ENCODE measurements around the gene DGKQ.
"Not testable (repeated sequence)": the region's sequence is repeated elsewhere in the genome, so short reads cannot be mapped to it uniquely, and the experiment has no call there.

Gene DGKQ

DNA sequence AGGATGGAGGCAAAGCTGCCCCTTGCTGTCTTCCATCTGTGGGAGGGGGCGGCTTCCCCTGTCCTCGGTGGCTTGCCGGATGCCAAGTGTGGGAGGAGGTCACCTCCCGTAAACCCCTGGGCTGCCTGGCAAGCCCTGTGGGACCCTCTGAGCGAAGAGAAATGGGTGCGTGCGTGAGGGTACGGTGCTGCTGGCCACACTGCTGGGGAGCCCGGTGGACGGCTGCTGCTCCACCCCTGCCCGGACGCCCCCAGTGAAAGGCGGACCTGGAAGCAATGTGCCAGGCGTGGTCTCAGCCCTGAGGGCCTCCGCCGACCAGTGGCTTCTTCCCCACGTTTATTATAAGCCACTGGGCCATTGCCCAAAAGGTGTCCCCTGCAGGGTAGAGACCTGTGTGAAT, 8.9 kb upstream of the DGKQ start:
- H3K27ac ChIP-seq (ENCODE audit: low read depth, low read length): no peak overlapping the region
- H2AK5ac ChIP-seq (ENCODE audit: low read length): no peak overlapping the region
- H3K14ac ChIP-seq (ENCODE audit: low read length): no peak overlapping the region
- H4K8ac ChIP-seq (ENCODE audit: low read depth, low read length): no peak overlapping the region
- no peaks in the 10 kb centered on the region for H3K27me3 ChIP-seq (ENCODE audit: insufficient read depth, low read length)
- no peak overlapping the region for H2BK5ac ChIP-seq (ENCODE audit: low read depth, low read length, poor library complexity)
- H4K91ac ChIP-seq (ENCODE audit: low read depth, low read length): no peak overlapping the region
- H3K4ac ChIP-seq (ENCODE audit: low read depth, low read length): no peak overlapping the region
- no peak overlapping the region for H3K4me2 ChIP-seq (ENCODE audit: low read length)
- no peak overlapping the region for H3K23ac ChIP-seq (ENCODE audit: low read length)
- no peak overlapping the region for H3K18ac ChIP-seq (ENCODE audit: low read length)
- peaks cover 7 to 9% of the 10 kb centered on the region in 2 experiments for H3K4me1 ChIP-seq (ENCODE audit: control insufficient read depth in 1 of 2, insufficient read depth in 2 of 2, low read length in 2 of 2)
- H3K79me1 ChIP-seq (ENCODE audit: low read length): no peaks in the 10 kb centered on the region
- H3K79me2 ChIP-seq (ENCODE audit: control insufficient read depth, insufficient read depth, low read length, poor library complexity): no peaks in the 10 kb centered on the region
- no peak for DNase-seq
- no peak overlapping the region for H3K9ac ChIP-seq (ENCODE audit: low read length)
- no peak overlapping the region for H4K12ac ChIP-seq (ENCODE audit: low read depth, low read length)
- H2AFZ ChIP-seq (ENCODE audit: insufficient read depth, low read length, poor library complexity): no peak overlapping the region
- H2BK12ac ChIP-seq (ENCODE audit: low read length): no peak overlapping the region
- no peak overlapping the region for H3K4me3 ChIP-seq (ENCODE audit: low read depth, low read length)
- no peak overlapping the region for H2BK120ac ChIP-seq (ENCODE audit: insufficient read depth, low read length, poor library complexity)
- H3K9me3 ChIP-seq (ENCODE audit: insufficient read depth, low read depth, low read length): peaks cover 2% of the 10 kb centered on the region
- no peaks in the 10 kb centered on the region for H3K36me3 ChIP-seq (ENCODE audit: control insufficient read depth in 1 of 2, insufficient read depth in 2 of 2, low read length in 2 of 2)
- WGBS (ENCODE audit: extremely low coverage, insufficient coverage, insufficient read length): no CpG with 5 or more reads among the region's 17 CpGs

DNA sequence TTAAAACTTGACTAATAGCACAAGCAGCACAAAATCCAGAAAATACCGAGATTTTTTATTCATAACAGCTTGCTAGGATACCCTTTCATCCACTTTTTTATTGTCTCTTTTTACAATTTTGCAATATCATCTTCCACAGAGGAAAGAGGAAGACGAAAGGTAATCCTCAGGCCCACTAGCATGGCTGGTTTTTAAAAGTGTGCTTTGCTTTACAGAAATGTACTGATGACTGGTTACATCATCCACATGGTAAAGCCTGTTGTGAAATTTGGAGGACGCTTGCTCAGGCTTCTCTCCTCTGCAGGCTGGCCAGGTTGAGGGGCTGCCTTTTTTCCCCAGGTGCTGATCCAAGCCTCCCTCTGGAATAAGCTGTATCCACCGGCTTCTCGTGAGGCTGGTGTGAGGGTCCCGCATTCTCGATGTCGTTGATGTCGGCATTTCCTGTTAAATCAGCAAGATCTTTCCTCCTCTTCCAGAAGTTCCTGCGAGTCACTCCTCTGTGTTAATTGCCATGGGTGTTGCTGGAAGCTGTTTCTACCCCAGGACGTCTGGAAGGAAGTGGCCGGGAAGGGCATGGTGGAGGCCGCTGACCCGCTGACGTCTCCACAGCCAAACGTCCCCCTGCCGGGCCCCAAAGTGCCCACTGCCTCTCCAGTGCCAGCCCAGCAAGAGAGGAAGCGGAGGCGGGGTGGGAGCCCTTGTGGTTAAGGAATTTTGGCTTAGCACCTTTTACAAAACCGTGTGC, 5.8 kb upstream of the DGKQ start:
- H3K79me1 ChIP-seq (ENCODE audit: low read length): no peaks in the 10 kb centered on the region
- H3K27me3 ChIP-seq (ENCODE audit: insufficient read depth, low read length): peaks cover 1% of the 10 kb centered on the region
- H2BK120ac ChIP-seq (ENCODE audit: insufficient read depth, low read length, poor library complexity): no peak overlapping the region
- no peak overlapping the region for H3K4me3 ChIP-seq (ENCODE audit: low read depth, low read length)
- no CpG with 5 or more reads among the region's 20 CpGs for WGBS (ENCODE audit: extremely low coverage, insufficient coverage, insufficient read length)
- H4K8ac ChIP-seq (ENCODE audit: low read depth, low read length): peak overlapping the region; percentile 14
- H2BK12ac ChIP-seq (ENCODE audit: low read length): no peak overlapping the region
- peaks cover 7 to 8% of the 10 kb centered on the region in 2 experiments for H3K4me1 ChIP-seq (ENCODE audit: control insufficient read depth in 1 of 2, insufficient read depth in 2 of 2, low read length in 2 of 2)
- no peak overlapping the region for H2BK5ac ChIP-seq (ENCODE audit: low read depth, low read length, poor library complexity)
- no peak overlapping the region for H2AK5ac ChIP-seq (ENCODE audit: low read length)
- H4K12ac ChIP-seq (ENCODE audit: low read depth, low read length): no peak overlapping the region
- H3K23ac ChIP-seq (ENCODE audit: low read length): no peak overlapping the region
- no peak overlapping the region for H3K14ac ChIP-seq (ENCODE audit: low read length)
- H3K18ac ChIP-seq (ENCODE audit: low read length): no peak overlapping the region
- H4K91ac ChIP-seq (ENCODE audit: low read depth, low read length): no peak overlapping the region
- no peak overlapping the region for H3K4ac ChIP-seq (ENCODE audit: low read depth, low read length)
- no peaks in the 10 kb centered on the region for H3K36me3 ChIP-seq (ENCODE audit: control insufficient read depth in 1 of 2, insufficient read depth in 2 of 2, low read length in 2 of 2)
- H3K9ac ChIP-seq (ENCODE audit: low read length): no peak overlapping the region
- H3K9me3 ChIP-seq (ENCODE audit: insufficient read depth, low read depth, low read length): peaks cover 14% of the 10 kb centered on the region
- peak overlapping the region; percentile 15 for H2AFZ ChIP-seq (ENCODE audit: insufficient read depth, low read length, poor library complexity)
- H3K4me2 ChIP-seq (ENCODE audit: low read length): no peak overlapping the region
- no peaks in the 10 kb centered on the region for H3K79me2 ChIP-seq (ENCODE audit: control insufficient read depth, insufficient read depth, low read length, poor library complexity)
- H3K27ac ChIP-seq (ENCODE audit: low read depth, low read length): no peak overlapping the region
- peak in 1 of 2 donors; percentile 60 for DNase-seq

DNA sequence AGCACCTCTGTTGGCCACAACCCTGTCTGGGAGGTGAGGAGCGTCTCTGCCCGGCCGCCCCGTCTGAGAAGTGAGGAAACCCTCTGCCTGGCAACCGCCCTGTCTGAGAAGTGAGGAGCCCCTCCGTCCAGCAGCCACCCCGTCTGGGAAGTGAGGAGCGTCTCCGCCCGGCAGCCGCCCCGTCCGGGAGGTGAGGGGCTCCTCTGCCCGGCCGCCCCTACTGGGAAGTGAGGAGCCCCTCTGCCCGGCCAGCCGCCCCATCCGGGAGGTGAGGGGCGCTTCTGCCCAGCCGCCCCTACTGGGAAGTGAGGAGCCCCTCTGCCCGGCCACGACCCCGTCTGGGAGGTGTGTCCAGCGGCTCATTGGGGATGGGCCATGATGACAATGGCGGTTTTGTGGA, 2.6 kb upstream of the DGKQ start:
- not testable (repeated sequence) for H2BK120ac ChIP-seq (ENCODE audit: insufficient read depth, low read length, poor library complexity); H3K27ac ChIP-seq (ENCODE audit: low read depth, low read length); DNase-seq; H3K79me2 ChIP-seq (ENCODE audit: control insufficient read depth, insufficient read depth, low read length, poor library complexity); H2BK5ac ChIP-seq (ENCODE audit: low read depth, low read length, poor library complexity); H3K4me3 ChIP-seq (ENCODE audit: low read depth, low read length); H3K14ac ChIP-seq (ENCODE audit: low read length); H3K9ac ChIP-seq (ENCODE audit: low read length); H2BK12ac ChIP-seq (ENCODE audit: low read length); H4K12ac ChIP-seq (ENCODE audit: low read depth, low read length); H2AFZ ChIP-seq (ENCODE audit: insufficient read depth, low read length, poor library complexity); H3K4me2 ChIP-seq (ENCODE audit: low read length); H2AK5ac ChIP-seq (ENCODE audit: low read length); H3K18ac ChIP-seq (ENCODE audit: low read length); H3K4ac ChIP-seq (ENCODE audit: low read depth, low read length); H4K8ac ChIP-seq (ENCODE audit: low read depth, low read length); H3K23ac ChIP-seq (ENCODE audit: low read length); H3K79me1 ChIP-seq (ENCODE audit: low read length); H3K36me3 ChIP-seq (ENCODE audit: control insufficient read depth in 1 of 2, insufficient read depth in 2 of 2, low read length in 2 of 2); H4K91ac ChIP-seq (ENCODE audit: low read depth, low read length)
- WGBS (ENCODE audit: extremely low coverage, insufficient coverage, insufficient read length): no CpG with 5 or more reads among the region's 25 CpGs
- peaks cover 10% of the 10 kb centered on the region for H3K27me3 ChIP-seq (ENCODE audit: insufficient read depth, low read length)
- H3K9me3 ChIP-seq (ENCODE audit: insufficient read depth, low read depth, low read length): peaks cover 20% of the 10 kb centered on the region
- H3K4me1 ChIP-seq (ENCODE audit: control insufficient read depth in 1 of 2, insufficient read depth in 2 of 2, low read length in 2 of 2): peaks cover 16 to 17% of the 10 kb centered on the region in 2 experiments

DNA sequence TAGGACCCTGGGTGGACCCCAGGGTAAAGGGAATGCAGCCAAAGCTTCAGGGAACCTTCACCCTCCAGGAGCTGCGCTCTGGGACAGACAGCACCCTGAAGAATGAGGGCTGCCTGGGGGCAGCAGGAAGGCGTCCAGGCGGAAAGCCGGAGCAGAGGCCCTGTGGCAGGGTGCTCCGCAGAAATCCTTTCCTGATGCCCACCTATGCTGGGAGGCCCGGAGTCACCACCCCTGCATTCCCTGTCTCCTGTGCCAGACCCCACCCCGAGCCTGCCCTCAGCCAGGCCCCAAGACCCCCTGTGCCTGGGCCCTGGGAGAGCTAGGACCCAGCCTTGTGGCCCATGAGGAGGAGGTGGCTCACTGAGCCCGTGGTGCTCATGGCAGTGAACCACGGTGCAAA, 1.3 kb upstream of the DGKQ start:
- Histone ChIP-seq H3K27me3 (ENCODE audit: insufficient read depth, low read length) (peaks cover 10% of the 10 kb centered on the region), H3K4me3 (ENCODE audit: low read depth, low read length) (no peak overlapping the region), H3K9ac (ENCODE audit: low read length) (no peak overlapping the region), H2BK12ac (ENCODE audit: low read length) (no peak overlapping the region), H3K79me2 (ENCODE audit: control insufficient read depth, insufficient read depth, low read length, poor library complexity) (no peaks in the 10 kb centered on the region), H3K4ac (ENCODE audit: low read depth, low read length) (no peak overlapping the region), H3K4me1 (ENCODE audit: control insufficient read depth in 1 of 2, insufficient read depth in 2 of 2, low read length in 2 of 2) (peaks cover 16 to 17% of the 10 kb centered on the region in 2 experiments), H3K4me2 (ENCODE audit: low read length) (no peak overlapping the region), H4K8ac (ENCODE audit: low read depth, low read length) (no peak overlapping the region), H3K14ac (ENCODE audit: low read length) (no peak overlapping the region), H3K23ac (ENCODE audit: low read length) (no peak overlapping the region), H3K18ac (ENCODE audit: low read length) (no peak overlapping the region), H4K12ac (ENCODE audit: low read depth, low read length) (no peak overlapping the region), H2BK5ac (ENCODE audit: low read depth, low read length, poor library complexity) (no peak overlapping the region), H3K79me1 (ENCODE audit: low read length) (peaks cover 4% of the 10 kb centered on the region), H3K36me3 (ENCODE audit: control insufficient read depth in 1 of 2, insufficient read depth in 2 of 2, low read length in 2 of 2) (no peaks in the 10 kb centered on the region), H3K9me3 (ENCODE audit: insufficient read depth, low read depth, low read length) (peaks cover 19% of the 10 kb centered on the region), H4K91ac (ENCODE audit: low read depth, low read length) (no peak overlapping the region), H2BK120ac (ENCODE audit: insufficient read depth, low read length, poor library complexity) (no peak overlapping the region), H2AK5ac (ENCODE audit: low read length) (no peak overlapping the region), H3K27ac (ENCODE audit: low read depth, low read length) (no peak overlapping the region), H2AFZ (ENCODE audit: insufficient read depth, low read length, poor library complexity) (no peak overlapping the region)
- DNase-seq: no peak
- no CpG with 5 or more reads among the region's 9 CpGs for WGBS (ENCODE audit: extremely low coverage, insufficient coverage, insufficient read length)

Data from trophoblast cell (in vitro differentiated cells and primary cell).